ENCODE data around the gene CD82. TPM values are rescaled to one million over a fixed set of nuclear protein-coding genes. Genes with fewer than 3 reads are reported as not detected.

CD82 gene
- total RNA-seq, 4 donors from 2014 or later, result 10.2 to 26.3 (median 20.8) TPM

DNA sequence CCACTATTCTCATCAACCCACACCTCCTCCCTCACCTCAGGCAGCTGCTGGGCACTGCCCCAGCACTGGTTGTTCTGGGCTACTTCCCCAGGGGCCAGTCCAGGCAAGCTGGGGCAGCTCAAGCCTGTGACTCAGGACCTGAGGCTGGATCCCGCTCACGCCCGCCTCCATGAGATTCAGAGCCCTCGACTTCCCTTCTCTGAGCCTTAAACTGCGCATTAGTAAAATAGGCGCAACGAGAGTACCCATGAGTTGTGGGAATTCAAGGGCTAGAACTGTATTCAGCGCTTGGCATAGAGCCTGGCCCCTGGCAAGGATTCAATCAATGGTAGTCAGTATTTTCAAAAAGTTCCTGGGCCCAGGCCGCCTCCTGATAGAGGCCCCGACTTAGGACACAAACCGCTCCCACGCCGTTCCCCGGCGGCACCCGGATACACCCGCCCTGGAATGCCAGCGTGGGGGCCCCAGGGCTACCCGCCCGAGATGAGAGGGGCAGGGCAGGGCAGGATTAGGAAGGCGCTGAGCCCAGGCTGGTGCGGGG, 723 bp upstream of the CD82 start:
- Histone ChIP-seq H3K27me3 (no peaks in the 10 kb centered on the region), H3K27ac (peak overlapping the region; percentile 93 to 94), H3K4me1 (peaks cover 0 to 4% of the 10 kb centered on the region in 2 donors), H3K36me3 (no peaks in the 10 kb centered on the region), H3K4me3 (peak overlapping the region; percentile 53 to 55), H3K9me3 (no peaks in the 10 kb centered on the region)
- intact Hi-C loops (cut with DNase I; ENCODE audit: low total_unique reads), result loop anchor here (10.0 kb wide), 1 partner anchor 340 kb away; no protein-coding TSS in a partner anchor
- DNase-seq, result no peak
- TF ChIP-seq, protein P1, sequence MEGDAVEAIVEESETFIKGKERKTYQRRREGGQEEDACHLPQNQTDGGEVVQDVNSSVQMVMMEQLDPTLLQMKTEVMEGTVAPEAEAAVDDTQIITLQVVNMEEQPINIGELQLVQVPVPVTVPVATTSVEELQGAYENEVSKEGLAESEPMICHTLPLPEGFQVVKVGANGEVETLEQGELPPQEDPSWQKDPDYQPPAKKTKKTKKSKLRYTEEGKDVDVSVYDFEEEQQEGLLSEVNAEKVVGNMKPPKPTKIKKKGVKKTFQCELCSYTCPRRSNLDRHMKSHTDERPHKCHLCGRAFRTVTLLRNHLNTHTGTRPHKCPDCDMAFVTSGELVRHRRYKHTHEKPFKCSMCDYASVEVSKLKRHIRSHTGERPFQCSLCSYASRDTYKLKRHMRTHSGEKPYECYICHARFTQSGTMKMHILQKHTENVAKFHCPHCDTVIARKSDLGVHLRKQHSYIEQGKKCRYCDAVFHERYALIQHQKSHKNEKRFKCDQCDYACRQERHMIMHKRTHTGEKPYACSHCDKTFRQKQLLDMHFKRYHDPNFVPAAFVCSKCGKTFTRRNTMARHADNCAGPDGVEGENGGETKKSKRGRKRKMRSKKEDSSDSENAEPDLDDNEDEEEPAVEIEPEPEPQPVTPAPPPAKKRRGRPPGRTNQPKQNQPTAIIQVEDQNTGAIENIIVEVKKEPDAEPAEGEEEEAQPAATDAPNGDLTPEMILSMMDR (IDR thresholded peaks at IDR 0.05), result peak in 1 of 4 experiments; percentile 16
- TF ChIP-seq POLR2A (IDR thresholded peaks at IDR 0.05), result peak; percentile 58 to 67

DNA sequence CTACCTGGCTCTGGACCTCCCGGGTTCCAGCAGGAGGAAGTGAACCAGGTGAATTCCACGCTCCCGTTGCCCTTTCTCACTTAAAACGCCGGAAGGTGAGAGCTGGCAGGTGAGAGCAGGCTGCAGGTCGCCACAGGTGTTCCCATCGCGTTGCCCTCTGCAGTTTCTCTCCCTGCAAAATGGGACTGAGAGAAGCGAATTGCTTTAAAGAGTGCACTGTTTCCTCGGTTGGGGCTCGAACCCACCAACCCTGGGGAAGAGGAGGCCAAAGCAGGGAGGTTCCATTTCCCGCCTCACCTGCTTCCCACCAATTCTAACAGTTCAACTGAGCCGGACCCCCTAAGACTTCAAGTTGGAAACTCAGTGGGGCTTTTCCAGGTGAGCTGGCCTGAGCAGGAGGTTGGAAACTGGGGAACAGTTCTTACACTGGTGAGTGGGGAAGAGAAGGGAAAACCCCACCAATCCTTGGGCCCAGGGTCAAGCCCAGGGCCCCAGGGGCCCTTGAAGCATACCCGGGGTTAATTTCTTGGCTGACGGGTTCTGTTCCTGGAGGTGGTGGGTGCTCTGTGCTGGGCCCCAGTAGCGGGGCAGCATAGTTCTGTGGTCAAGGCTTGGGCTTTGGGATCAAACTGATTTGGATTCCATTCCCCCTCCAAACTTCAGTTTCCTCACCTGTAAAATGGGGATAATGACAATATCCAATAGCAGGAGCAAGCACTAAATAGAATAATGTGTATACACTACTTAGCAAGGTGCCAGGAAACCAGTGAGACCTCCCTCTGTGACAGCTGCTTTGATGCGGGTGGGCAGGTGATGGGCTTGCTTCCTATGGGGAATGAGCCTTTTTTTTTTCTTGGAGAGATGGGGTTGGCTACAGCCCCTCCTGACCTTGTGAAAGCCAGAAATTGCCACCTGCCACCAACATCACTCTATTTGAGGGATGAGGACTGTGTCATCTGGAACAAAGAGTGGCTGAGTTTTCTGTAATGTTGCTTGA, 788 bp downstream of the CD82 start:
- intact Hi-C loops (cut with DNase I; ENCODE audit: low total_unique reads), result loop anchor here (10.0 kb wide), 1 partner anchor 339 kb away; no protein-coding TSS in a partner anchor
- no peak for DNase-seq
- TF ChIP-seq, protein P1 (IDR thresholded peaks at IDR 0.05), result no peak
- no peak for TF ChIP-seq POLR2A (IDR thresholded peaks at IDR 0.05)
- Histone ChIP-seq H3K27ac (peak overlapping the region; percentile 49 to 69), H3K27me3 (no peaks in the 10 kb centered on the region), H3K36me3 (no peaks in the 10 kb centered on the region), H3K4me3 (peak overlapping the region; percentile 29 to 38), H3K4me1 (peaks cover 0 to 4% of the 10 kb centered on the region in 2 donors), H3K9me3 (no peaks in the 10 kb centered on the region)

DNA sequence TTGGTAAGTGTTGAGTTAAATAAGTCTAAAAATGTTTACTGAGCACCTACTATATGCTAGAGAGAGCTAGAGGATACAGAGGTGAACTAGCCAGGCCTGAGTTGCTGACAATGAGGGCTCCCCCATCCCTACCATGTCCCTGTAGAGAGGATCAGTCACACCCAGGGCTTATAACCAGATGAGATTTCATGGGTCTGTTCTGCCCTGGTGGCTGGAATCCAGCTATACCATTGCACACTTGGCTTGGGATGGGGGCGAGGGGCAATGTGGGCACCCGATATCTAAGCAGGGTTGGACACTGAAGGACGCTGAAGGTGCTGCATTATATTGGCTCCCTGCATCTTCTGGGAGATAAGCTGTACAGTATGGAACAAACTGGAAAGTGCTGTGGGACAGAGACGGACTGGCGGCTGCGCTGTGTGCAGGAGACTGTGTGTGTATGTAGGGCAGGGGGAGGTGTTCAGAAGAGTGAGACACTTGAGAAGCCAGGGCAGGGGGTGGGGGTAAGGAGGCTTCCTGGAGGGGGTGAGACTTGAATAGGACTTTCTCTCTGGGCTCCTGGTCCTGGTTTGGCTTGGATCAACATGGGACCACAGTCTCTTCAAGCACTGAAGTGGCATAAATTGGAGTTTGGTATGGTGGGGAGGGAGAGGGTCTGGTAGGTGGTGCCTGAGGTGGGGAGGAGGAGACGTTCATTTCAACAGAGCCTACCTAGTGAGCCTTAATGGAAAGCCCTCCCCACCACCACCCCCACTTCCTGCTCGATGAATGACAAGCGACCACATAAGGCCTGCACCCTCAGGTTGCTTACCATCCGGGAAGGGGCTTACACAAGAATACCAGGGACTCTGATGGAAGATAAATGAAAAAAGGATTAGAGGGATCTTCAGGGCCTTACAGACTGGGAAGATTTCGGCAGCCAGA, 1.8 kb downstream of the CD82 start:
- Histone ChIP-seq H3K4me1 (peaks cover 0 to 4% of the 10 kb centered on the region in 2 donors), H3K4me3 (no peak overlapping the region), H3K27ac (no peak overlapping the region), H3K27me3 (no peaks in the 10 kb centered on the region), H3K9me3 (no peaks in the 10 kb centered on the region), H3K36me3 (no peaks in the 10 kb centered on the region)
- no peak for DNase-seq
- TF ChIP-seq, protein P1 (IDR thresholded peaks at IDR 0.05), result no peak
- no peak for TF ChIP-seq POLR2A (IDR thresholded peaks at IDR 0.05)
- intact Hi-C loops (cut with DNase I; ENCODE audit: low total_unique reads), result loop anchor here (10.0 kb wide), 1 partner anchor 338 kb away; no protein-coding TSS in a partner anchor

DNA sequence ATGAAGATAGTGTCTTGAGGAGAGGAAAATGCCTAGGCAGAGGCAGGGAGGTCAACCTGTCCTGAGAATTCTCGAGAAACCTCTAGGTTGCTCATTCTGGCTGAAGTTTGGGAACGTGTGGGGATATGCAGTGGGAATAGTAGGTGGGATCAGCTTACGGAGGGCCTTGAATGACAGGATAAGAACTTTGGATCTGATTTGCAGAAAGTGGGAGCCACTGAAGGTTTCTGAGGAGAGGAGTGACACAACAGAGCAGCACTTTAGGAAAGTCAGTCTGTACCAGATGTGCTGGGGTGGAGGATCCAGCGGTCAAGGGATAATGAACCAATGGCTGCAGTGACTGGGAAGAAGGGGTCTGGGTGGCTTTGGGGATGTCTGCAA, 2.4 kb downstream of the CD82 start:
- no peak overlapping the region for H3K4me3 ChIP-seq
- no peaks in the 10 kb centered on the region for H3K27me3 ChIP-seq
- intact Hi-C loops (cut with DNase I; ENCODE audit: low total_unique reads), result loop anchor here (10.0 kb wide), 1 partner anchor 337 kb away; no protein-coding TSS in a partner anchor
- DNase-seq, result no peak
- H3K4me1 ChIP-seq, result peaks cover 0 to 4% of the 10 kb centered on the region in 2 donors
- H3K36me3 ChIP-seq, result no peaks in the 10 kb centered on the region
- H3K27ac ChIP-seq, result no peak overlapping the region
- TF ChIP-seq POLR2A (IDR thresholded peaks at IDR 0.05), result no peak
- no peaks in the 10 kb centered on the region for H3K9me3 ChIP-seq

DNA sequence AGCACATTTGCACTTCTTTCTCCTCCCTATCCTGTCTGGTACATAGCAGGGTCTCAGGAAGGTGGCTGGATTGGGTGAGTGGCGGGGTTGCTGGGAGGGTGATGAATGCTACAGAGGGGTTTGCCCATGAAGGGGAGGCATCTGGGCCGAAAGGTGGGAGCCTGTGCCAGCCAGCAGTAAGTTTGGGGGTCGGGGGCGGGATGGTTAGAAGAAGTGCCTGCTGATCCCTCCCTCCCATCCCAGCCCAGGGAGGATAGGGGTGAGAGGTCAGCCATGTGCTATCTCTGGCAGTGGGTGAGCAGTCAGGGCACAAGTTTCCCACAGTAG, 2.8 kb downstream of the CD82 start:
- intact Hi-C loops (cut with DNase I; ENCODE audit: low total_unique reads), result loop anchor here (10.0 kb wide), 1 partner anchor 337 kb away; no protein-coding TSS in a partner anchor
- H3K36me3 ChIP-seq, result no peaks in the 10 kb centered on the region
- H3K27ac ChIP-seq, result peak overlapping the region; percentile 58 to 68
- no peak overlapping the region for H3K4me3 ChIP-seq
- no peaks in the 10 kb centered on the region for H3K9me3 ChIP-seq
- H3K27me3 ChIP-seq, result no peaks in the 10 kb centered on the region
- H3K4me1 ChIP-seq, result peaks cover 0 to 4% of the 10 kb centered on the region in 2 donors
- TF ChIP-seq, protein P1 (IDR thresholded peaks at IDR 0.05), result no peak
- TF ChIP-seq POLR2A (IDR thresholded peaks at IDR 0.05), result no peak
- DNase-seq, result no peak
